ENCODE data around the gene TBL1X.

Gene TBL1X

DNA sequence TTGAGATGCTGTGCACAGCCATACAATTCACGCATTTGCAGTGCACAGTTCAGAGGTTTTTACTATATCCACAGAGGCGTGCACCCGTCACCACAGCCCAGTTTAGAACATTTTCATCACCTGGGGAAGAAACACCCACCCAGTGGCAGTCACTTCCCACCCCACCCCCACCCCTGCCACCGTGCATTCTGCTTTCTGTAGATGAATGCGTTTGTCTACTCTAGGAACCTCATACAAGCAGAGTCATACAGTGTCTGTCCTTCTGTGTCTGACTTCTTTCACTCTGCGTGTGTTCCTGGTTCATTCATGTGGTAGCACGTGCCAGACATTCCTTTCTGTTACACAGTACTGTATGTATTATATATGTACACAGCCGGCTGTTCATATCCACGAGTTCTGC, 122.8 kb downstream of the TBL1X start:
- H3K27ac ChIP-seq (ENCODE audit: low read depth, low read length): no peak overlapping the region

GRCh38 chrX:9591496-9591895, 126.6 kb downstream of the TBL1X start:
- Histone ChIP-seq H3K4me1 (ENCODE audit: insufficient read depth, low read length) (0 out of 2 replicates have a peak, but pooled peaks cover 9% of the 10 kb centered on the region), H3K36me3 (ENCODE audit: insufficient read depth, low read length) (no peaks in the 10 kb centered on the region), H3K27ac (ENCODE audit: low read depth, low read length) (no peak overlapping the region), H3K9ac (ENCODE audit: low read depth, low read length) (no peak overlapping the region), H3K9me3 (ENCODE audit: insufficient read depth, low read depth, low read length) (no peaks in the 10 kb centered on the region), H3K4me3 (ENCODE audit: low read length) (no peak overlapping the region), H3K27me3 (ENCODE audit: insufficient read depth, low read length) (no peaks in the 10 kb centered on the region)
- WGBS: 85% methylated on average over 2 of the region's 2 CpGs

More for the DNA sequence above, 122.8 kb downstream of the TBL1X start:
- no peak overlapping the region for H3K9ac ChIP-seq (ENCODE audit: low read depth, low read length)
- WGBS: 73% methylated on average over 5 of the region's 9 CpGs
- no peaks in the 10 kb centered on the region for H3K9me3 ChIP-seq (ENCODE audit: insufficient read depth, low read depth, low read length)
- no peaks in the 10 kb centered on the region for H3K27me3 ChIP-seq (ENCODE audit: insufficient read depth, low read length)
- H3K36me3 ChIP-seq (ENCODE audit: insufficient read depth, low read length): no peaks in the 10 kb centered on the region
- peaks cover 17% of the 10 kb centered on the region for H3K4me1 ChIP-seq (ENCODE audit: insufficient read depth, low read length)
- no peak overlapping the region for H3K4me3 ChIP-seq (ENCODE audit: low read length)

DNA sequence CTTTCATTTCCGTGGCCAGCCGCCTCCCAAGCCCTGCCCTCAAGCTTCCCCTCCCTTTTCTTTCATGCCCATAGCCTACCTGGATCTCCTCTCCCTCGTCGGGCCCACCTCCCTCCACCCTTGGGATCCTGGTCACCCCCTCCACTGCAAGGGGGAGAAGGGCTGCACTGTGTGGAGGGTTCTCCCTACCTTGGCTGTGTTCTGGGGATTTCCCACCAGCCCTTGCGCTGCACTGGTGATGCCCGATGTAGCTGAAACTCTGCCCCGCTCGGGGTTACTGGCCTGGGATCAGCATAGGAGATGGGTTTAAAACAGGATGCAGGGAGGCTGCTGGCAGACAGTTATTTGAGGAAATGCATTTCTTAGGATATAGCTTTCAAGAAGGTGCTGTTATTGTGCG, 128.9 kb downstream of the TBL1X start:
- no peak overlapping the region for H3K4me3 ChIP-seq (ENCODE audit: low read length)
- no peaks in the 10 kb centered on the region for H3K27me3 ChIP-seq (ENCODE audit: insufficient read depth, low read length)
- H3K9me3 ChIP-seq (ENCODE audit: insufficient read depth, low read depth, low read length): no peaks in the 10 kb centered on the region
- H3K36me3 ChIP-seq (ENCODE audit: insufficient read depth, low read length): no peaks in the 10 kb centered on the region
- H3K27ac ChIP-seq (ENCODE audit: low read depth, low read length): no peak overlapping the region
- no peak overlapping the region for H3K9ac ChIP-seq (ENCODE audit: low read depth, low read length)
- WGBS: 92% methylated on average over 7 of the region's 9 CpGs
- H3K4me1 ChIP-seq (ENCODE audit: insufficient read depth, low read length): 0 out of 2 replicates have a peak, but pooled peaks cover 12% of the 10 kb centered on the region

- Histone ChIP-seq H3K4me1 (ENCODE audit: insufficient read depth, low read length) (0 out of 2 replicates have a peak, but pooled peaks cover 12% of the 10 kb centered on the region), H3K27me3 (ENCODE audit: insufficient read depth, low read length) (no peaks in the 10 kb centered on the region), H3K36me3 (ENCODE audit: insufficient read depth, low read length) (no peaks in the 10 kb centered on the region), H3K27ac (ENCODE audit: low read depth, low read length) (no peak overlapping the region; the same call in 1 of the 2 replicates), H3K9ac (ENCODE audit: low read depth, low read length) (no peak overlapping the region), H3K9me3 (ENCODE audit: insufficient read depth, low read depth, low read length) (no peaks in the 10 kb centered on the region), H3K4me3 (ENCODE audit: low read length) (no peak overlapping the region)
- WGBS: 32% methylated on average over 4 of the region's 5 CpGs
Measured at GRCh38 chrX:9595174-9595573, 130.3 kb downstream of the TBL1X start.

DNA sequence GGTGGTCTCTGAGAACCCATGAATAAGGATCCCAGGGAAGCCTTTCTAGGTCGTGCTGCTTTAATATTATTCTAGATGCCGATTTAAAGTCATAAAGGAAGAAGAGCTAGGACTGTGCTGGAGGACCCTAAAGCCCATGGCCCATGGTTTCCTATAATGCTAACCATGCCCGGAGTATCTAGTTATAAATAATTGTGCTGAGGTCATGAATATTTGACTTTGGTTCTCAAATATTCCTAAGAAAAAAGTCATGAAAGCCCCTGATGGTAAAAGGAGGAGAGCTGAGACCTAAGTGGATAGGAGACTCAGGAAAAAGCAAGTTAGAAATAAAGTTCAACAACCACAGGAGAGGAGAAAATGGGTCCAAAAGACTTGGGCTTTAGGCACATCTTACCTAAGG, 132.0 kb downstream of the TBL1X start:
- H3K4me1 ChIP-seq (ENCODE audit: insufficient read depth, low read length): 0 out of 2 replicates have a peak, but pooled peaks cover 12% of the 10 kb centered on the region
- H3K27ac ChIP-seq (ENCODE audit: low read depth, low read length): no peak overlapping the region
- no peaks in the 10 kb centered on the region for H3K27me3 ChIP-seq (ENCODE audit: insufficient read depth, low read length)
- 96% methylated on average over 3 of the region's 3 CpGs for WGBS
- H3K4me3 ChIP-seq (ENCODE audit: low read length): no peak overlapping the region
- H3K36me3 ChIP-seq (ENCODE audit: insufficient read depth, low read length): no peaks in the 10 kb centered on the region
- no peaks in the 10 kb centered on the region for H3K9me3 ChIP-seq (ENCODE audit: insufficient read depth, low read depth, low read length)
- no peak overlapping the region for H3K9ac ChIP-seq (ENCODE audit: low read depth, low read length)

- H3K9ac ChIP-seq (ENCODE audit: low read depth, low read length): no peak overlapping the region
- 0 out of 2 replicates have a peak, but pooled peaks cover 12% of the 10 kb centered on the region for H3K4me1 ChIP-seq (ENCODE audit: insufficient read depth, low read length)
- no peak overlapping the region for H3K4me3 ChIP-seq (ENCODE audit: low read length)
- no peaks in the 10 kb centered on the region for H3K36me3 ChIP-seq (ENCODE audit: insufficient read depth, low read length)
- 92% methylated on average over 13 of the region's 13 CpGs for WGBS
- no peaks in the 10 kb centered on the region for H3K9me3 ChIP-seq (ENCODE audit: insufficient read depth, low read depth, low read length)
- H3K27me3 ChIP-seq (ENCODE audit: insufficient read depth, low read length): no peaks in the 10 kb centered on the region
- H3K27ac ChIP-seq (ENCODE audit: low read depth, low read length): no peak overlapping the region
Measured at GRCh38 chrX:9597361-9598035, 132.6 kb downstream of the TBL1X start.

GRCh38 chrX:9598344-9598743, 133.5 kb downstream of the TBL1X start:
- Histone ChIP-seq H3K36me3 (ENCODE audit: insufficient read depth, low read length) (no peaks in the 10 kb centered on the region), H3K9ac (ENCODE audit: low read depth, low read length) (no peak overlapping the region), H3K27me3 (ENCODE audit: insufficient read depth, low read length) (no peaks in the 10 kb centered on the region), H3K9me3 (ENCODE audit: insufficient read depth, low read depth, low read length) (no peaks in the 10 kb centered on the region), H3K27ac (ENCODE audit: low read depth, low read length) (no peak overlapping the region), H3K4me1 (ENCODE audit: insufficient read depth, low read length) (0 out of 2 replicates have a peak, but pooled peaks cover 12% of the 10 kb centered on the region), H3K4me3 (ENCODE audit: low read length) (no peak overlapping the region)
- WGBS: 91% methylated on average over 7 of the region's 7 CpGs

DNA sequence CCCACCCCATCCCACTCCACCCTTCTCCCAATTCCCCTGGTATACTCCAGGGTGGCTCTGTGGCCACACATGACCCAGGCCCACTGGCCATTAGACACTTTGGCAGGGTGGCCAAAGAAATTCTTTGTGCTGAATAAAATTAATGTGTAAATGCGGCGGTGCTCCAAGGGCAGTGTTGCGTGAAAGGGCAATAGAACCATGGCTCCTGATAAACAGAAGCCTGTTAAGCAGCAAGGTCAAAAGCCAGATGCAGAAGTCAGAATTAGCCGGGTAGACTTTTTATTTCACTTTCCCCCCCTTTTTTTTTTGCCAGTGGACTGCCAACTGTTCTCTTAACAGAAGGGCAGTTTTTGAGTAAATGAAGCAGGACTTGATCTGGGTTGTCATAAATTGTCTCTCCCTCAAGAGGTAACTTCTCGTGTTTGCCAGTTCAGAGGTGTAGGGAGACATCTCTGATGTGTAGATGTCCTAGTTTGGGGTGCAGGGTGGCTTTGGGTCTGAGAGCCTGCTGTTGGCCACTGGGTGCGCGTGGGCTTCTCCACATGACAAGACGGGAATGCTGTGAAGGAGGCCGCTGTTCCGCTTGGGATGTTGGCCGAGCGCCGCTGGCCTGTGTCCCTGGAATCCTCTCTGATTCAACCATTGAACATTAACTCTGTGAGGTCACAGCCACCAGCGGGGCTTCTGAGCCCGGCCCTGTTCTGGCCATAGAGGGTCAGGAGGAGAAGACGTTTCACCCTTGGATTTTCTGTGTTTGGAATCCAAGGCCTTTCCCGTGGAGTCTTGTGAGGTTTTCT, 139.5 kb downstream of the TBL1X start:
- Histone ChIP-seq H3K27me3 (ENCODE audit: insufficient read depth, low read length) (no peaks in the 10 kb centered on the region), H3K9ac (ENCODE audit: low read depth, low read length) (no peak overlapping the region), H3K36me3 (ENCODE audit: insufficient read depth, low read length) (no peaks in the 10 kb centered on the region), H3K4me3 (ENCODE audit: low read length) (no peak overlapping the region), H3K4me1 (ENCODE audit: insufficient read depth, low read length) (no peaks in the 10 kb centered on the region), H3K27ac (ENCODE audit: low read depth, low read length) (no peak overlapping the region), H3K9me3 (ENCODE audit: insufficient read depth, low read depth, low read length) (no peaks in the 10 kb centered on the region)
- 95% methylated on average over 17 of the region's 17 CpGs for WGBS

- no peak overlapping the region for H3K9ac ChIP-seq (ENCODE audit: low read depth, low read length)
- no peak overlapping the region for H3K27ac ChIP-seq (ENCODE audit: low read depth, low read length)
- no peaks in the 10 kb centered on the region for H3K4me1 ChIP-seq (ENCODE audit: insufficient read depth, low read length)
- no peaks in the 10 kb centered on the region for H3K36me3 ChIP-seq (ENCODE audit: insufficient read depth, low read length)
- H3K4me3 ChIP-seq (ENCODE audit: low read length): no peak overlapping the region
- H3K27me3 ChIP-seq (ENCODE audit: insufficient read depth, low read length): no peaks in the 10 kb centered on the region
- H3K9me3 ChIP-seq (ENCODE audit: insufficient read depth, low read depth, low read length): no peaks in the 10 kb centered on the region
- WGBS: 96% methylated on average over 5 of the region's 8 CpGs
Measured at GRCh38 chrX:9604908-9605306, 140.0 kb downstream of the TBL1X start.

- Histone ChIP-seq H3K4me3 (ENCODE audit: low read length) (no peak overlapping the region), H3K9me3 (ENCODE audit: insufficient read depth, low read depth, low read length) (no peaks in the 10 kb centered on the region), H3K36me3 (ENCODE audit: insufficient read depth, low read length) (no peaks in the 10 kb centered on the region), H3K27ac (ENCODE audit: low read depth, low read length) (no peak overlapping the region), H3K4me1 (ENCODE audit: insufficient read depth, low read length) (peaks cover 2% of the 10 kb centered on the region; the same call in 1 of the 2 replicates), H3K9ac (ENCODE audit: low read depth, low read length) (no peak overlapping the region), H3K27me3 (ENCODE audit: insufficient read depth, low read length) (no peaks in the 10 kb centered on the region)
Measured at GRCh38 chrX:9605484-9605883, 140.6 kb downstream of the TBL1X start.

GRCh38 chrX:9606971-9607370, 142.1 kb downstream of the TBL1X start:
- H3K4me3 ChIP-seq (ENCODE audit: low read length): no peak overlapping the region
- H3K9ac ChIP-seq (ENCODE audit: low read depth, low read length): no peak overlapping the region
- no peaks in the 10 kb centered on the region for H3K9me3 ChIP-seq (ENCODE audit: insufficient read depth, low read depth, low read length)
- no peak overlapping the region for H3K27ac ChIP-seq (ENCODE audit: low read depth, low read length)
- H3K4me1 ChIP-seq (ENCODE audit: insufficient read depth, low read length): peaks cover 10% of the 10 kb centered on the region; the same call in 1 of the 2 replicates
- 93% methylated on average over 7 of the region's 7 CpGs for WGBS
- no peaks in the 10 kb centered on the region for H3K27me3 ChIP-seq (ENCODE audit: insufficient read depth, low read length)
- H3K36me3 ChIP-seq (ENCODE audit: insufficient read depth, low read length): no peaks in the 10 kb centered on the region

Measured in HUES64 (cell line).